HG03025 (cell line): ENCODE data around the gene PHLDB1.
"Not testable (repeated sequence)": the region's sequence is repeated elsewhere in the genome, so short reads cannot be mapped to it uniquely, and the experiment has no call there.

Source experiments
- ATAC-seq: cut with Tn5 transposase; IDR thresholded peaks from one replicate; pipeline ENCODE4 v1.9.1; 2021; ENCODE audit warnings: mild to moderate bottlenecking, moderate library complexity; ENCODE audit not compliant: unreplicated experiment, low FRiP score

Gene PHLDB1

GRCh38 chr11:118682372-118682771 lies 75.0 kb downstream of the PHLDB1 start:
- ATAC-seq: no peak

GRCh38 chr11:118682939-118683338 lies 75.5 kb downstream of the PHLDB1 start:
- not testable (repeated sequence) for ATAC-seq

- ATAC-seq: no peak
These were observed 76.8 kb downstream of the PHLDB1 start for GRCh38 chr11:118684187-118684586.

- no peak for ATAC-seq
These were observed 80.5 kb downstream of the PHLDB1 start for GRCh38 chr11:118687906-118688305.

- ATAC-seq: not testable (repeated sequence)
These were observed 80.9 kb downstream of the PHLDB1 start for GRCh38 chr11:118688339-118688738.

GRCh38 chr11:118688851-118689502 lies 81.6 kb downstream of the PHLDB1 start:
- ATAC-seq: no peak

GRCh38 chr11:118689503-118689851 lies 82.1 kb downstream of the PHLDB1 start:
- no peak for ATAC-seq

- ATAC-seq: peak; percentile 60
These were observed 82.6 kb downstream of the PHLDB1 start for GRCh38 chr11:118689852-118690552.

- no peak for ATAC-seq
These were observed 83.3 kb downstream of the PHLDB1 start for GRCh38 chr11:118690553-118691304.

GRCh38 chr11:118691926-118692830 lies 84.8 kb downstream of the PHLDB1 start:
- ATAC-seq: no peak

GRCh38 chr11:118694185-118694584 lies 86.8 kb downstream of the PHLDB1 start:
- no peak for ATAC-seq

- ATAC-seq: no peak
These were observed 87.4 kb downstream of the PHLDB1 start for GRCh38 chr11:118694771-118695170.

- ATAC-seq: no peak
These were observed 89.3 kb downstream of the PHLDB1 start for GRCh38 chr11:118696673-118697226.

GRCh38 chr11:118697346-118697745 lies 89.9 kb downstream of the PHLDB1 start:
- no peak for ATAC-seq

- no peak for ATAC-seq
These were observed 92.2 kb downstream of the PHLDB1 start for GRCh38 chr11:118699506-118700220.

- no peak for ATAC-seq
These were observed 96.2 kb downstream of the PHLDB1 start for GRCh38 chr11:118703563-118704106.

- ATAC-seq: no peak
These were observed 97.8 kb downstream of the PHLDB1 start for GRCh38 chr11:118705111-118705741.

GRCh38 chr11:118705791-118706545 lies 98.6 kb downstream of the PHLDB1 start:
- no peak for ATAC-seq
